NT2/D1 (cell line): ENCODE data around the gene FAM72B.
"Not testable (repeated sequence)": the region's sequence is repeated elsewhere in the genome, so short reads cannot be mapped to it uniquely, and the experiment has no call there.

ENCODE experiments used
- YY1 ChIP-seq: IDR thresholded peaks from 2 replicates; pipeline ENCODE4 v1.6.1; 2011; ENCODE audit not compliant: insufficient read length, insufficient read depth
- ZNF274 ChIP-seq: IDR thresholded peaks from 2 replicates; pipeline ENCODE4 v1.6.1; 2011; ENCODE audit warnings: mild to moderate bottlenecking, low read depth, low read length

- not testable (repeated sequence) for TF ChIP-seq ZNF274, YY1
These were observed 48.4 kb upstream of the FAM72B start for GRCh38 chr1:121232445-121233125.
